Measurements from ENCODE around the gene TBXAS1. TPM values are rescaled to one million over a fixed set of nuclear protein-coding genes. Genes with fewer than 3 reads are reported as not detected.

TBXAS1 gene
- total RNA-seq, 1 donor from 2014 or later: 0.20 TPM

DNA sequence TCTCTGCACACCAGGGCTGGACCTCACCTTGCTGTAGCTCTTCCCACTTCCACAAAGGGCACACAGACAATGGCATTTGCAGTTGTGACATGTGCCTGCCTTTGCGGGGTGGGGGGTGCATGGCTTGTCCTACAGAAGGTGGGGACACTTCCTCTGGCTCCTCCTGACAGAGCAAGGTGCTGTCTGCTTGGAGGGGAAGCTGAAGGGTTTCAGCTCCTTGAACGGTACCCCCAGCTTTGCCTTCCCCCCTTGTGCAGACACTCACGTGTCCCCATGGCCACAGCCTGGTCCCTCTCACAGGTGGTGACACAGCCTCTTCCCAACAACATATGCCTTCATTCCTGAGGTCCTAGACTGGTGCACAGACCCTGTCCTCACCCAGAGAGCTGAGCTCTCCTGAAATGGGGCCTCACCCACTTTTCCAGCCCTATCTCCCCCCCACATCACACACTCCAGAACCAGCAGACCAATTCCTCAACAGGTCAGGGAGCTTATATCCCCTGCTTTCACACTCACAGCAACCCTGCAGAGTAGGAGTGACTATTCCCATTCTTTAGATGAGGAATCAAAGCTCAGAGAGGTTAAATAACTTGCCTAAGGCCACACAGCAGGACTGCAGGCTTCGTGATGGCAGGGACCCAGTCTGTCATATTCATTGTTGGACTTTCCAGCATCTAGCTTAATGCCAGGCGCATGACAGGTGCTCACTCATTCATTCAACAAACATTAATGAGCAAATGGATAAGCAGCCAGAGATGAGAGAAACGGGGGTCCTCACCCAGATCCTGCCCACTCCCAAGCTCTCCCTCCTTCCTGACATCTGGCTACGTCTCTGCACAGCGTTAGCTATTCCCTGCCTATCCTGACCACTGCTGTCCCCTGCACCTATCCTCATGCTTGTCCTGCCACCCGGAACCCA lies 189.3 kb downstream of the TBXAS1 start:
- DNase-seq (ENCODE audit: low read depth in 2 of 2): no peak

DNA sequence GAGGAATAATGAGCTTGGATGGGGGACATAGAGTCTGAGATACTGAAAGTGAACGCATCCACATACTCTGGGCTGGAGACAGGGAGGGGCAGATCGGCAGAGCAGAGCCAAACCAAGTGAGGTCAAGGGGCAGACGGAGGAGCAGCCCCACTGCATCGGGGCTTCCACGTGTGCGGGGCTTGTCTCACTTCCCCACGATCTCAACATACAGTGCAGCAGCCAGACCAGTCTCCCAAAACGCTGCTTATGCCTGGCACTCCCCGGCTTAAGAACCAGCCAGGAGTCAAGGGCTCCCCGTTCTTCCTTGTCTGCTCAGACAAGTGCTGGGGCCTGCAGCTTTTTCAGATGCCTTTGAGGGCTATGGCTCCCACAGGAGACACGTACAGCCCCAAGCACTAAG lies 190.1 kb downstream of the TBXAS1 start:
- no peak for DNase-seq (ENCODE audit: low read depth in 2 of 2)

DNA sequence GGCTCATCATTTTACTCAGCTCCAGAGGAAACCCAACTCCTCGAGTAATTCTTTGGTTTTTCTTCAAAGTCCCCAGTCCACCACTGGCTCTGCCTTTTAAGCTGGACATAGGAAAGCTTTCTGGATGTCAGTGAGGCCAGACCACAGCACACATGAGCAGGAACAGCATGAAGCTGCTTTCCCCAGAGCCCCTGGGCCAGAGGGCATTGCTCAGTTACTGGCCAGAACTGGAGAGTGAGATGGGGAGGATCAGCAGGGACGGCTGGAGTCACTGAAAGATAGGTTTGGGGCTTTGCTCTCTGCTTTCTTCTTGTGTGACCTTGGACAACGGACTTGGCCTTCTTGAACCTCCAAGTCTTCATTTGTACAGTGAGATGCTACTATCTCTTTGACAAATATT lies 190.5 kb downstream of the TBXAS1 start:
- DNase-seq (ENCODE audit: low read depth in 2 of 2): no peak

DNA sequence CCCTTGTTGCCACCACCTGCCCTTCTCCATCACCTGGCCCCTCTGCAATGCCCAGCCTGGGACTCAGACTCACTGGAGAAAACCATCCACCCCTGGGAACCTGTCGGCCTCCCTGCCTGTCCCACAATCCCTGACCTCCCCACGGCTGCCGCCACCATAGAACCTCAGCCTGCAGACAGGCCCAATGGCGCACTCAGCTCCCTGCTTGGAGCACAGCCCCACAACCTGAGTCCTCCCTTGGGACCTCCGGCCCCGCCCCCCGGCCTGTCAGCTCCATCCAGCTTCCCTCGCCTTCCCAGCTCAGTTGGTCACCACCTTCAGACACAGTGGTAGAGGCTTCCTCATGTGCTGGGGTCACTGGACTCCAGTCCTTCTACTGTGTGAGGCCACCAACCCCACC lies 192.5 kb downstream of the TBXAS1 start:
- no peak for DNase-seq (ENCODE audit: low read depth in 2 of 2)

DNA sequence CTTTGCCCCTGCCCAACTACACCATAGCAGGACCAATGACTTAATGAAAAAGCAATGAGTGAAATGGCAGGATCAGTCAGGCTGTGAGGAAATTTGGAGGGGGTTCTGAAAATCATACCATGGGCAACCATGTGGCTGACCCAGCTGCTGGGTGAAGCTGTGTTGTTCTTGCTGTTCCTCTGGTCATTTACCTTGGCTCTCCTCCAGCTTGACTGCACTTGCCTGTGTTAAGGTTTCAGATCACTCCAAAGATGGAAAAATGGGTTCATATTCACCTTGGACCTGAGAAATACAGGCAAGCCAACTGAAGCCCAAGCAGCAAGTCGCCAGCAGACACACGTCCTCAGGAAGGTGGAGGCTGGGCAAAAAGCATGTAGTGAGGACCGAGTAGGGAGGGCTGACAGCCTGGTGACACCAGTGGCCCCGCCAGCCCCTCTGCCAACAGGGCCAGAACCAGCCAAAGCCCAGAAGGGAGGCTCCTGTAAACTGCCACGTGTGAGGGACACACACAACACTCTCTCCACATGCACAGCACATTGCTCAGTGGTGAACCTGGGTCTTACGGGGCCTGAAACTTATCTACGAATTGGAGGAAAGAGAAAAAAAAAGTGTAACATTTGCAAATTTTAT lies 193.6 kb downstream of the TBXAS1 start:
- peak in 1 of 2 donors; percentile 76 for DNase-seq (ENCODE audit: low read depth in 2 of 2)

DNA sequence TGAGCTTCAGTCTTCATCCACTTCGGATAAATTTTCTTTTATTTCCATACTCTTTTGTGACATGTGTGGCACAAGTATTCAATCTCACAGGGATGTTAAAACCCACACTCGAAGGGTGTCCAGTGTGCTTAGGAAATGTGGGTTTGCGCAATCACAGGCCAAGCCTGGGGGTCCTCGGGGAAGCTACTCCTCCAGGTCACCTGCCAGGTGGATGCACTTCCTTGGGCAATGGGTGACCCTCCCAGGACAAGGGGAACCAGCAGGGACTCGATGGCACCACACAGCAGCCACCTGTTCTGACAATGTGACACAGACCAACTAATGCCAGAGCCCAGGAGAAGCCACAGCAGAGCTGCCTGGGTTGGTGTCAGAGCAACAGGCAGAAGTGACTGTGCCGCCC lies 194.7 kb downstream of the TBXAS1 start:
- DNase-seq (ENCODE audit: low read depth in 2 of 2): no peak

DNA sequence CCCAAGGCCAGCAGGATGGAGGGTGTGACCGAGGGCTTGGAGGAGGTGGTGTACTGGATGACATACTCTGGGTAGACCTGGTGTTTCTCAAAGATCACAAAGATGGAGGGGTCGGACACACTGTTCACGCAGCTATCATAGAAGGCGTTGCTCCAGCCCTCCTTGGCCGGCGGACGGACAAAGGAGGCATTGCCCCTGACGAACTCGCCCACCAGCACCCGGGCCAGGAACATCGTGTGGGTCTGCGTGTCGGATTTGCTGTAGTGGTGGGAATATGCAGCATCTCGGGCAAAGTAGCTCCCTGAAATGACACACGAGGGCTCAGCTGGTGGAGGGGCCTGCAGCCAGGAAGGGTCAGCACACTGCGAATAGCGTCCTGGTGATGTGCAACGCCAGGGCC lies 195.5 kb downstream of the TBXAS1 start:
- DNase-seq (ENCODE audit: low read depth in 2 of 2): no peak

DNA sequence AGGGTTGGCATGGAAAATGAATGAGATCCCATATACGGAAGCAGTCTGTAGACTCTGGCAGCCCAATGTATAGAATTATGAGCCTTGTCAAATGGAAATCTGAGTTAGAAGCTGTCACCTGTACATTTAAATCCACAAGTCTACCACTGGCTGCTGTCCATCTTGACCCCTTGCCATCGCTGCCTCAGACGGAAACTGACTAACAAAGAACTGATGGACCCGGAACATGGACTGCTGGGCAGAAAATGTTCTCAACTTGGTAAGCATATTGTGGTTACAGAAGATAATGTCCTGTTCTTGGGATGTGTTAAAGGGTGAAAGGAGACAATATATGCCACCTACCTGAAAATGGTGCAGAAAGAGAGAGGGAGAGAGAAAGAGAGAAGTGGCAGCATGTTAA lies 196.2 kb downstream of the TBXAS1 start:
- peak in 1 of 2 donors; percentile 73 for DNase-seq (ENCODE audit: low read depth in 2 of 2)

DNA sequence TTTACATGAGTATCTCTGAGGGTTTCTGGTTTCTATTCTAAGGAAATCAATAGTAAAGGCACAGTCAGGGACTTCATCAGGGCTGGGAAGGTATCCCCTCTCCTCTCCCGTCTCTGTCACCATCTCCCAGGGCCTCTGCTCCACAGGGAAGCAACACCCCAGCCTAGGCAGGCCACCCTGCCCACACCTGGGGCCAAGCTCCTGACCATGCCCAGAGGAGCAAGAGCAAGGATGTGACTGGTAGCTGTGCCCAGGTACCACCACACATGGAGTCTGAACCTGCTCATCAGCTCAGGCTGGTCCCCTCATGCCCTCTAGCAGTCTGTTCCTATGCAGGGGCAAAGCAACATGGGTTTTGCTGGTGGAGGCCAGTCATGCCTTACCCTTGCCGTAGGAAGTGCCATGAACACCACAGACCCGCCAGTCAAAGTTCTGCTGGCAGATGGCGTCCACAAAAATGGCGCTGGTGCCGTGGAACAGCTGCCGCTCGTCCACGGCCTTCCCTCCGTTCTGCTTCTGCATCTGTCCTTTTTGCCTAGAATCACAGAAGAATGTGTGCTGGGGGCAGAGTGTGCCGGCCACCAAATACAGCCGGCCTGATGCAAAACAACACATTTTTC lies 196.9 kb downstream of the TBXAS1 start:
- DNase-seq (ENCODE audit: low read depth in 2 of 2): no peak

DNA sequence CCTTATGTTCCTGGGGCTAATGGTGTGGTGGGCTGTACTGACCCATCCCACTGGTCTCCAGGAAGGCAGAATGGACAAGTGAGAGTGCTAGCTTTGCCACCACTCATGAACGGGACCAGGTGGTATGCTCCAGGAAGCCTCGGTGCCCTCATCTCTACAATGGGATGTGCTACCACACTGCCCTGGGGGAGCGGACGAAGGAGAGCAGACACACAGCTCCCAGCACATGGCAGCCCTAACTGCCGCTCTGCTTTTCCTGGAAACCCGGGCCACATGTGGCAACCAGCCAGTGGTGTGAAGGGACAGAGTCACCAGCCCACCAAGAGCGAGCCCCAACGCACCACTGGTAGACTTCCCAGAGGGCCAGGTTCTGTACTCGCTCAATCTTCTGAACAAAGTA lies 197.9 kb downstream of the TBXAS1 start:
- DNase-seq (ENCODE audit: low read depth in 2 of 2): no peak

DNA sequence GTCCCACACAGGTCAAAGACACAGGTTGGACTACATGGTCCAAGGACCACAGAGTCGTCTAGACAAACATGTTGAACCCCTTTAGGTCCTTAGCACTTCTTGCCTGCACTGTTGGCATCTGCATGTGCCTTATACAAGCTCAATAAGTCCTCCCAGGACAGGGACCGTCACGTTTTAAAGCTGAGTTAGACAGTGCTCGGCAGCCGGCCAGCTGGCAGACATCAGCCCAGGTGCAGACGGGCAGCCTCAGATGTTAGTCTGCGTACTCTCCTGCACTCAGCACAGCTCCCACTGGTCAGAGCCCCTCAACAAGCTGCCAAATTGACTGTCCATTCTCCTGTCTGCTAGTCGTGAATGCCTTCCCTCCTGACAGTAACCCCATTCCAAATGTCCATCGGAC lies 198.8 kb downstream of the TBXAS1 start:
- no peak for DNase-seq (ENCODE audit: low read depth in 2 of 2)

DNA sequence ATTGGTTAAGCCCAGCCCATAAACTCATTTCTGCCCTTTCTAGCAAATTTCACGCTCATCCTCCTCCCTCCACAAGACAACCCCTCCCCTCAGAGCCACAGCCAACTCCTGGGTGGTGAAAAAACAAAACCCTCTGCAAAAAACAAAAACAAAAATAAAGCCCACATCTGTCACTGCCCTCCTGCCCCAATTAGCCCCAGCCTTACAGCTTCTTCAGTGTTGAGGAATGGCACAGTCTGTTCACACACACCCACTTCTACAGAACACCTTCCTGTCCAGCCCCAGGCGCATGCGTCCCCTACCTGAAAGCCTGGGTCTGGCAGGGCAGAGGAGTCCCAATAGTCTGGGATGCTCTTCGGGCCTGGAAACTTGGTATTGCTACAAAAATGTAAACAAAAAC lies 199.2 kb downstream of the TBXAS1 start:
- DNase-seq (ENCODE audit: low read depth in 2 of 2): no peak

DNA sequence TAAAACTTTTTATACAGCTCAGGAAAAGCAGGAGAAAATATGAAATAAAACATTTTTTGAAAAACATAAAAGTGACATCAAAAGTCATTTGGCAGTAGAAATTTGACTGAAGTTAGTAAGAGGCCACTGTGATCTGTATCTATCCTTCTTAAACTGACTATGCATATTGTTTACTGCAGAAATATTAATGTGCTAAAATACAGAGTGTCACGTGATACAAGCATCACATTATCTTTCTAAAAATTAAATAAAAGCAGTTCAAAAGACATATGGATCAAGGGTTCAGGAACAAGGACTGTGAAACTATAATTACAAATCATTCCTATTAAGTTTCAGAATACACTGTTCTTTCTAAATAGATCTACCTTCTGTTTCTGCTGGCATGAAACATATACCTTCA lies 200.0 kb downstream of the TBXAS1 start:
- DNase-seq (ENCODE audit: low read depth in 2 of 2): no peak

DNA sequence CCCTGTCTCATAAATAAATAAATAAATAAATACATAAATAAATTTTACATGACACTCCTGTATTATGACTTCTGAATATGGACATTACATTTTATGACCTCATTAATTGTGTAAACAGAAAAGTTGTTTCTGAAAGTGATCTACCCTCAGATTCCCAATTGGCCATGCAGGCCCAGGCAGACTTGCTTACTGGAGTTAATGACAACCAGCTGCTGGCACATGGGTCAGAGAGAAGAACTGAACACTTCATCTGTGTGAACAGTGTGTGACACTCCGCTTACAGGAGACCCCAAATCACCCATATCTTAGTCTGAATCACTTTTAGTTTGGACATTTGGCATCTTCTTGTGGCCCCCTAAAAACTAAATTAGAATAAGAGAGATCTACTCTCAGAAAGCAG lies 202.3 kb downstream of the TBXAS1 start:
- DNase-seq (ENCODE audit: low read depth in 2 of 2): no peak

DNA sequence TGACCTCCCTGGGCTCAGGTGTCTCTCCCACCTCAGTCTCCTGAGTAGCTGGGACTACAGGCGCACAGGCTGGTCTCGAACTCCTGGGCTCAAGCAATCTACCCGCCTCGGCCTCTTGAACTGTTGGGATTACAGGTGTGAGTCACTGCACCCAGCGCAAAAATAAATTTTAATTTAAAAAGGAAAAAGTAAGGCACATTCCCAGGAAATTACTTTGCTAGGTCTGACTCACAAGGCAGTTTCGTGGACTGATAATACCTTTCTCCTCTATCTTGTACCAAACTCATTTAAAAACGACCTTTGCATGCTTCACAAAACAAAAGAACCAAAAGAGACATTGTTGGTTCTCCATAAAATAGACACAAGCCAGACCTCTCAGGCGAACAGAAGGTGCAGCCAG lies 204.0 kb downstream of the TBXAS1 start:
- DNase-seq (ENCODE audit: low read depth in 2 of 2): peak in 1 of 2 donors; percentile 46

DNA sequence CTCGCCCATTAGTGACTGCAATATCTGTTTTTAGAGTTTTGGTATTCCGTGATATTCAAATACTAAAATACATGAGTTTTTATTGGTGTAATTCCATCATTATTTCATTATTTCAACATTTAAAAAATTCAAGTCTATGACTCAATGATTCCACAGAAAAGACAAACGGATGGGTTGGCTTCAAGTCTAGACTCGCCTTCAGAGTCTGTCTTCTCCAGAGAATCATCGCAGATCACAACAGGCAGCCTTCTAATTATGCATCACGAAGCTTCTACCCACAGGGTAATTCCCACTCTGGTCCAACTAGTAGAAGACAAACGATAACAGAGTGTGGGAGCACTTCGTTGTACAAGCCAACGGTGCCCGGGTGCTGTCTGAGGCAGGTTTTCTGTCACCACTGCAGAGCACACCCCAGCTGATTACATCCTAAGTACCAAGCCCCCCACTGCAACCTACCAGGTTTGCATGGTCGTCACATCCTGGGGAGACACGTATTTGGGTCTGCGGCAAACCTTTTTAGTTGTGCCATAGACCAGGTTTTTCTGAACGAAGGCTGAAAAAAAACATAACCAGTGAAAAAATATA lies 204.8 kb downstream of the TBXAS1 start:
- DNase-seq (ENCODE audit: low read depth in 2 of 2): no peak

DNA sequence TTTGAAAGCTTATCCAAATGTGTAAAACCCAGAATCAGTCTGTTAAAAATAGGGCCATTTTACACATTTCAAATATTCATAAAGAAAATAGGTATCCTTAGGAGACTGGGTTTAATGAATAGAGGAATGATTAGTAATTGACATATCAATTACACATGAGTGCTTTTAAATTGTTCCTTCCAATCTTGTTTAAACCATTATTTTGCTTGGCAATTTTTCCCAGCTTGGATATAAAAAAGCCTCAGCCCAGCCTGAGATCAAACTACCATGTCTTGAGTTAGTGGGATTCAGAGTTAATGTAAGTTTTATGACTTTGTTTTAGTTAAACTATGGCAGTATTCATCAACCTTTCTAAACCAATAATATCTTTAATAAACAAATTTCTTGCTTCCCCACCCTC lies 205.4 kb downstream of the TBXAS1 start:
- DNase-seq (ENCODE audit: low read depth in 2 of 2): no peak

DNA sequence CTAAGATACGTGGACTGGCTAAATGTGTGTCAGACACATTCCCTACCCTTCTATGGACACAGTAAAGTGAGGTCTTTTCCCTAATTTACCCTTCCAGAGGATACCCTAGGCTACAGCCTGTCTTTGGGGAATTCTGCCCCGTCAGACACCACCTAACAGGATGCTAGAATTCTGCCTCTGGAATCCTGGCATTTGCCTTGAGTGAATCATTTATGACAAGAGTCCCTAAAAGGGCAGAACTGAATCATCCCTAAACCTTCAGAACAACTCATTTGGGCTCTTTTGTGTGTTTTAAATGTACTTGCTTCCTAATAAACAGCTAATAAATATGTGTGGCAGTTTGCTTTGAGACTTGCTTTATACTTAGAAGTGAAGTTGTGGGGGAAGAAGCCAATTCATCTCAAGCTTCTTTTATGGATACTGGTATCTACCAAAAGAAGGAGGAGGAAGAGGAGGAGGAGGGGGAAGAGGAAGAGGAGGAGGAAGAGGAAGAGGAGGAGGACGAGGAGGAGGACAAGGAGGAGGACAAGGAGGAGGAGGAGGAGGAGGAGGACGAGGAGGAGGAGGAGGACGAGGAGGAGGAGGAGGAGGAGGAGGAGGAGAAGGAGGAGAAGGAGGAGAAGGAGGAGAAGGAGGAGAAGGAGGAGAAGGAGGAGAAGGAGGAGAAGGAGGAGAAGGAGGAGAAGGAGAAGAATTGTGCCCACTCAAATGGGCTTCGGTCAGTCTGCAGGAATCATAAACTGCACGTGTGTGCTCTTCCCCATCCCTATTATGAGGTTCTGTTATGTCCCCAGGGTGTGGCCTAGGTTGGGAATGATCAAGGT lies 206.5 kb downstream of the TBXAS1 start:
- peak in 1 of 2 donors; percentile 65 for DNase-seq (ENCODE audit: low read depth in 2 of 2)

DNA sequence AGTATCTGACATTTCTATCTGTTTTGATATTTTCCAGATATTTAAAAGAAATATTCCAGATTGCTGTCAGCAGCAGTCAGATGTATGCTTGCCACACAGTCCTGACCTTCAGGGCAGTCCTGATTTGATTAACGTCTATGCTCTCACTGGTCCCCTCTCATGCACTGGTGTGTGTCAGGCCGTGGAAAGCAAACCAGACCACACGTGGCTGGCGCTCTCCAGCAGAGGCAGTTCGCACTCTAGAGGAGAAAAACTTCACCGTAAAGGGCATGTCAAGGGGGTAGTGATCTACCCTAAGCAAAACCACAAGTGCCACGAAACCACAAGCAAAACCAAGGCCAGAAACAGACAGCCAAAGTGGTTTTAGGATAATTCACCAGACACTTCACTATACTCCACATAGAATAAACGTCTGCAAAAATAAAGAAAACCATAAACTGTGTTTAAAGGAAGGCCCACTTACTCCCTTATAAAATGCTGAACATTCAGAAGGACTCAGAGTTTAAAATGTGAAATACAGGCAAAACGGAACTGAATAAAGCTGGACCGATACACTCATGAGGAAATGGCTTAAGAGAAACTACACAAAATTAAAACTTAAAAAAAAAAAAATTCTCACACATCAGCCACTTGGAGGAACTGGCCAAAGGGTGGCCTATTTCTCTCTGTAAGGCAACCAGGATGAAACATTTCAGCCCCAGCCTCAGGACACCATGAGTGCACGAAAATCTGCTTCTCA lies 207.3 kb downstream of the TBXAS1 start:
- no peak for DNase-seq (ENCODE audit: low read depth in 2 of 2)

DNA sequence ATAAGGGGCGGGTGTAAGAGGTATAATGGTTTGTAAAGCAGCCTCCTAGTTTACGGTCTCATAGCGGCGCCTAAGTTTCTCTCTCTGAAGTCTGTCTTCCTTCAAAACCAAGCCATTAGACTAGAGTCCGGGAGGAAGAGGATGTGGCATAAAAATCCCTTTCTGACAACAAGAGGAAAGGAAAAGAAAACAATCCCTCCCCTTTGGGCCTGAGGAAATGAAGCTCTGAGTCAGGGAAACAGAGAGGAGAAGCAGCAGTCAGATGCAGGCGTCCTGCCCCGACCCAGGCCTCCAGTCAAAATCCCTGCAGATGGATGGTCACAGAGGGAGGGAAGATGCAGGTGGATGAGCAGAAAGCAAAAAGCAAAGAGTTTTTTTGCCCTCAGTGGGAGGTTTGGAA lies 210.0 kb downstream of the TBXAS1 start:
- peak; percentile 33 to 82 for DNase-seq (ENCODE audit: low read depth in 2 of 2)

DNA sequence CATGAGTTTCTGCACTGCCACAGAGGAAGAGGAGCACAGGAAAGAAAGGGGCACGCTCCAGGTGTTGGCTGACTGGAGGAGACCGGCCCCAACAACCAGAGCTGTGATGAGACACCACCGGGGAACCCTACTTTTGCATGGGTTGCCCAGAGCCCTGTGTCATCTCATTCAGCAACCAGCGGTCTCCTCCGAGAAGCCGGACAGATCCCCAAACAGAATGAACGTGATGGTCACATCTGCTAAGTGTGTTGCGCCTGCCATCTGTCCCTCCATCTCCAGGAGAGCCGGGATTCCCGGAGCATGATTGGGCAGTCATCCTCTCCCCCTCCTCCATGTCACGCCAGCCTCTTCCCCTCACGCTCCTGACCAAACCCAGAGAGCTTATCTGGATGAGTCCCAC lies 210.8 kb downstream of the TBXAS1 start:
- no peak for DNase-seq (ENCODE audit: low read depth in 2 of 2)

Data from lung microvascular endothelial cell (primary cell).